Hepatocyte (in vitro differentiated cells): ENCODE data around the gene C11orf86.

Experiments used
- EZH2phosphoT487 ChIP-seq: fragments of 200-600 bp; sonication (generic); IDR thresholded peaks from one replicate; pipeline ENCODE4 v1.6.1; 2018; ENCODE audit warnings: antibody characterized with exemption, mild to moderate bottlenecking, low read depth, moderate library complexity; ENCODE audit not compliant: unreplicated experiment, severe bottlenecking
- TF ChIP-seq, protein P1 (sequence below): fragments of 200-600 bp; sonication (generic); IDR thresholded peaks from 2 replicates; pipeline ENCODE4 v1.5.1; 2016; ENCODE audit warnings: antibody characterized with exemption, mild to moderate bottlenecking; ENCODE audit not compliant: poor library complexity

DNA sequence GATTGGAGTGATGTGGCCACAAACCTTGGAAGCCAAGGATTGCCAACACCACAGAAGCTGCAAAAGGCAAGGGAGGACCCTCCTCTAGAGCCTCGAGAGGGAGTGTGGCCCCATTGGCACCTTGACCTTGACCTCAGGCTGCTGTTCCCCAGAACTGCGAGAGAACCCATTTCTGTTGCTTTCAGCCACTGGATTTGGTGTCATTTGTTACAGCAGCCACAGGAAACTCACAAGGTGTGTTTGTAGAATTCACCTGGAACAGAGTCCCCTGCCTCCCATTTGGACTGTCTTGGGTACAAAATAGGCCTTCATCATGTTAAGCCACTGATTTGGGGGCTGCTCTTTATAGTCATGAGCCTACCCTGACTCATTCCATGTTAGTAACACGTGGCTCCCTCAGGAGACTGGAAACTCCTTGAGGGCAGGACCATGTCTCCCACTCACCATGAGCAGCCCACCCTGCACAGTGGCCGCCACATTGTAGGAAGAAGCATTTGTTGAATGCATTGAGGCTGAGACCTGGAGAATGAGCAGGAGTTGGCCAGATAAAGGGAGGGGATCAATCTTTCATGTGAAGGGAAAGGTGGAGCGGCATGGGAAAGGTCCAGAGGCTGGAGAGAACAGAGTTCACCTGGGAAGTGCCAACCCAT, 8.3 kb downstream of the C11orf86 start:
- TF ChIP-seq, protein P1, sequence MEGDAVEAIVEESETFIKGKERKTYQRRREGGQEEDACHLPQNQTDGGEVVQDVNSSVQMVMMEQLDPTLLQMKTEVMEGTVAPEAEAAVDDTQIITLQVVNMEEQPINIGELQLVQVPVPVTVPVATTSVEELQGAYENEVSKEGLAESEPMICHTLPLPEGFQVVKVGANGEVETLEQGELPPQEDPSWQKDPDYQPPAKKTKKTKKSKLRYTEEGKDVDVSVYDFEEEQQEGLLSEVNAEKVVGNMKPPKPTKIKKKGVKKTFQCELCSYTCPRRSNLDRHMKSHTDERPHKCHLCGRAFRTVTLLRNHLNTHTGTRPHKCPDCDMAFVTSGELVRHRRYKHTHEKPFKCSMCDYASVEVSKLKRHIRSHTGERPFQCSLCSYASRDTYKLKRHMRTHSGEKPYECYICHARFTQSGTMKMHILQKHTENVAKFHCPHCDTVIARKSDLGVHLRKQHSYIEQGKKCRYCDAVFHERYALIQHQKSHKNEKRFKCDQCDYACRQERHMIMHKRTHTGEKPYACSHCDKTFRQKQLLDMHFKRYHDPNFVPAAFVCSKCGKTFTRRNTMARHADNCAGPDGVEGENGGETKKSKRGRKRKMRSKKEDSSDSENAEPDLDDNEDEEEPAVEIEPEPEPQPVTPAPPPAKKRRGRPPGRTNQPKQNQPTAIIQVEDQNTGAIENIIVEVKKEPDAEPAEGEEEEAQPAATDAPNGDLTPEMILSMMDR, result no peak
- TF ChIP-seq EZH2phosphoT487, result no peak
